ENCODE data around the gene NCLN. TPM values are rescaled to one million over a fixed set of nuclear protein-coding genes. Genes with fewer than 3 reads are reported as not detected.
"Not testable (repeated sequence)": the region's sequence is repeated elsewhere in the genome, so short reads cannot be mapped to it uniquely, and the experiment has no call there.

The NCLN gene
- total RNA-seq, 1 experiment from 2014 or later, result 45.6 TPM

- in situ Hi-C loops (cut with HindIII; ENCODE audit: low pct_unique_long_range_greater_than_20kb, low sequenced_read_pairs), result no loop called here
- DNase-seq (ENCODE audit: low read depth), result no peak
Observed at GRCh38 chr19:3178377-3178972, 7.3 kb upstream of the NCLN start, which contains the start of gene S1PR4. TSS of gene S1PR4 (plus strand) at chr19:3178769. CDS start at chr19:3178793, 24 bp downstream.

GRCh38 chr19:3178973-3179738 lies 6.6 kb upstream of the NCLN start:
- in situ Hi-C loops (cut with HindIII; ENCODE audit: low pct_unique_long_range_greater_than_20kb, low sequenced_read_pairs), result no loop called here
- no peak for DNase-seq (ENCODE audit: low read depth)

GRCh38 chr19:3179739-3180293 lies 5.9 kb upstream of the NCLN start:
- in situ Hi-C loops (cut with HindIII; ENCODE audit: low pct_unique_long_range_greater_than_20kb, low sequenced_read_pairs), result no loop called here
- no peak for DNase-seq (ENCODE audit: low read depth)

- in situ Hi-C loops (cut with HindIII; ENCODE audit: low pct_unique_long_range_greater_than_20kb, low sequenced_read_pairs), result no loop called here
Observed at GRCh38 chr19:3183721-3184641, 1.7 kb upstream of the NCLN start.

GRCh38 chr19:3184847-3185460 lies 776 bp upstream of the NCLN start:
- in situ Hi-C loops (cut with HindIII; ENCODE audit: low pct_unique_long_range_greater_than_20kb, low sequenced_read_pairs), result no loop called here
- DNase-seq (ENCODE audit: low read depth), result peak; percentile 76

More at GRCh38 chr19:3183721-3184641, 1.7 kb upstream of the NCLN start:
- no peak for DNase-seq (ENCODE audit: low read depth)

- no peak for DNase-seq (ENCODE audit: low read depth)
- in situ Hi-C loops (cut with HindIII; ENCODE audit: low pct_unique_long_range_greater_than_20kb, low sequenced_read_pairs), result no loop called here
Observed at GRCh38 chr19:3186160-3186688, 494 bp downstream of the NCLN start.

- no peak for DNase-seq (ENCODE audit: low read depth)
Observed at GRCh38 chr19:3186891-3187661, 1.3 kb downstream of the NCLN start.

GRCh38 chr19:3187662-3188511 lies 2.2 kb downstream of the NCLN start:
- in situ Hi-C loops (cut with HindIII; ENCODE audit: low pct_unique_long_range_greater_than_20kb, low sequenced_read_pairs), result no loop called here
- DNase-seq (ENCODE audit: low read depth), result no peak

More at GRCh38 chr19:3186891-3187661, 1.3 kb downstream of the NCLN start:
- in situ Hi-C loops (cut with HindIII; ENCODE audit: low pct_unique_long_range_greater_than_20kb, low sequenced_read_pairs), result no loop called here

GRCh38 chr19:3188627-3189596 lies 3.2 kb downstream of the NCLN start:
- no peak for DNase-seq (ENCODE audit: low read depth)
- in situ Hi-C loops (cut with HindIII; ENCODE audit: low pct_unique_long_range_greater_than_20kb, low sequenced_read_pairs), result no loop called here

- no peak for DNase-seq (ENCODE audit: low read depth)
- in situ Hi-C loops (cut with HindIII; ENCODE audit: low pct_unique_long_range_greater_than_20kb, low sequenced_read_pairs), result no loop called here
Observed at GRCh38 chr19:3189702-3190469, 4.2 kb downstream of the NCLN start.

GRCh38 chr19:3190470-3190770 lies 4.7 kb downstream of the NCLN start:
- in situ Hi-C loops (cut with HindIII; ENCODE audit: low pct_unique_long_range_greater_than_20kb, low sequenced_read_pairs), result no loop called here
- no peak for DNase-seq (ENCODE audit: low read depth)

GRCh38 chr19:3190921-3191805 lies 5.4 kb downstream of the NCLN start:
- in situ Hi-C loops (cut with HindIII; ENCODE audit: low pct_unique_long_range_greater_than_20kb, low sequenced_read_pairs), result no loop called here

GRCh38 chr19:3191806-3192104 lies 6.0 kb downstream of the NCLN start:
- DNase-seq (ENCODE audit: low read depth); in situ Hi-C loops (cut with HindIII; ENCODE audit: low pct_unique_long_range_greater_than_20kb, low sequenced_read_pairs): not testable (repeated sequence)

More at GRCh38 chr19:3190921-3191805, 5.4 kb downstream of the NCLN start:
- no peak for DNase-seq (ENCODE audit: low read depth)

- in situ Hi-C loops (cut with HindIII; ENCODE audit: low pct_unique_long_range_greater_than_20kb, low sequenced_read_pairs), result no loop called here
- DNase-seq (ENCODE audit: low read depth), result no peak
Observed at GRCh38 chr19:3192228-3192635, 6.5 kb downstream of the NCLN start.

Measured in Caki2 (cell line).